H1 (cell line): ENCODE data around the gene CD52. TPM values are rescaled to one million over a fixed set of nuclear protein-coding genes. Genes with fewer than 3 reads are reported as not detected.

Experiments used
- CHD2 ChIP-seq: IDR thresholded peaks from 2 replicates; pipeline ENCODE4 v1.6.1; 2012; ENCODE audit warnings: low read length, improper control_type of control experiment
- CTCF ChIP-seq, 3 experiments: IDR thresholded peaks; 1 replicate in 2 of 3; 2 replicates in 1 of 3; pipeline versions ENCODE4 v1.5.1 to v1.6.1; 2011; ENCODE audit warnings: low read length in 3 of 3, mild to moderate bottlenecking in 3 of 3, inconsistent platforms in 2 of 3, low read depth in 1 of 3, moderate library complexity in 1 of 3; ENCODE audit not compliant: insufficient read depth in 1 of 3; ENCODE audit errors: control extremely low read depth in 1 of 3
- EZH2 ChIP-seq: fragments of 200-600 bp; sonication (generic); IDR thresholded peaks from 2 replicates; pipeline ENCODE4 v1.7.1; 2012; ENCODE audit warnings: low read depth, mild to moderate bottlenecking, moderate library complexity, low read length, inconsistent platforms; ENCODE audit not compliant: severe bottlenecking
- MAFK ChIP-seq: IDR thresholded peaks from 2 replicates; pipeline ENCODE4 v1.6.1; 2012; ENCODE audit warnings: low read depth, mild to moderate bottlenecking, improper control_type of control experiment, low read length
- NANOG ChIP-seq: IDR thresholded peaks from 2 replicates; pipeline ENCODE4 v1.6.1; 2011; ENCODE audit warnings: low read length, low read depth, mild to moderate bottlenecking, inconsistent platforms; ENCODE audit not compliant: insufficient read depth, poor library complexity, severe bottlenecking
- POLR2AphosphoS5 ChIP-seq: IDR thresholded peaks from 2 replicates; pipeline ENCODE4 v1.6.1; 2011; ENCODE audit warnings: low read depth, low read length
- POU5F1 ChIP-seq: IDR thresholded peaks from 2 replicates; pipeline ENCODE4 v1.6.1; 2011; ENCODE audit warnings: low read depth, mild to moderate bottlenecking, low read length, moderate library complexity
- RNF2 ChIP-seq: fragments of 200-900, 300-1000 bp; sonication (generic); IDR thresholded peaks from 2 replicates; pipeline ENCODE4 v1.7.1; 2016; ENCODE audit warnings: borderline replicate concordance, low read depth, mild to moderate bottlenecking, antibody characterized with exemption, low read length; ENCODE audit not compliant: poor library complexity, severe bottlenecking; ENCODE audit errors: missing control alignments
- SP4 ChIP-seq: IDR thresholded peaks from 2 replicates; pipeline ENCODE4 v1.6.1; 2012; ENCODE audit warnings: low read length, inconsistent platforms
- TAF1 ChIP-seq: IDR thresholded peaks from 2 replicates; pipeline ENCODE4 v1.6.1; 2011; ENCODE audit warnings: mild to moderate bottlenecking, low read depth, low read length
- TAF7 ChIP-seq: optimal IDR thresholded peaks from 2 replicates; pipeline ENCODE3; 2011; ENCODE audit warnings: low read depth, mild to moderate bottlenecking, inconsistent platforms, low read length, moderate library complexity, borderline replicate concordance
- TBP ChIP-seq: IDR thresholded peaks from 2 replicates; pipeline ENCODE4 v1.6.1; 2011; ENCODE audit warnings: low read depth, low read length, improper control_type of control experiment
- TCF12 ChIP-seq: IDR thresholded peaks from 2 replicates; pipeline ENCODE4 v1.6.1; 2011; ENCODE audit warnings: low read depth, mild to moderate bottlenecking, low read length
- ZNF274 ChIP-seq: IDR thresholded peaks from 2 replicates; pipeline ENCODE4 v1.7.0; 2012; ENCODE audit warnings: low read length, borderline replicate concordance; ENCODE audit errors: extremely low read depth
- polyA plus RNA-seq, 7 experiments: library from polyadenylated mRNA; depleted of rRNA in 3 of 7; stranded (reverse) in 5 of 7; unstranded in 2 of 7; fragments of >200 nt in 5 of 7; fragments of 200-250 nt in 2 of 7; gene quantifications; 1 replicate in 5 of 7; 2 replicates in 1 of 7; 4 replicates in 1 of 7; pipeline versions ENCODE4 v1.2.1 to v1.2.3, GENCODE V29; 2011 to 2013; ENCODE audit warnings: missing spikeins in 2 of 7, mixed read lengths in 2 of 7
- total RNA-seq: library from RNA; stranded (reverse); fragmentation: NEBNext Ultra II Directional; extraction: Animal tissue kit (Norgen Biotek cat#: 25700); gene quantifications from 2 replicates; pipeline ENCODE4 v1.2.1, GENCODE V29; 2021

Gene CD52
- total and polyA plus RNA-seq, 2 of the 8 experiments (the other 6 are each of a cell fraction or from before 2014, with no cell fraction given) = 2.4 to 3.1 TPM

- TF ChIP-seq MAFK (no peak), POLR2AphosphoS5 (no peak), CHD2 (no peak), ZNF274 (no peak), CTCF (IDR thresholded peaks at IDR 0.05; ENCODE audit: control extremely low read depth in 1 of 3, insufficient read depth in 1 of 3, low read depth in 1 of 3, low read length in 3 of 3) (peak in 2 of 3 experiments; percentile 93 to 97; a peak in 3 of 4 replicates), POU5F1 (no peak), SP4 (no peak), RNF2 (no peak), TAF1 (no peak), NANOG (no peak), TAF7 (peak; percentile 30), EZH2 (no peak), TCF12 (no peak), TBP (no peak)
Observed at GRCh38 chr1:26284597-26285347, 33.0 kb upstream of the CD52 start (continued).
